SK-N-SH treated with all-trans-retinoic acid at 6 μM for 48 hours (cell line): ENCODE results near the gene TOM1L2.

Source experiments
- RARB ChIP-seq: fragments of 250-450 bp; sonication (Bioruptor Pico); IDR thresholded peaks from 2 replicates; pipeline ENCODE4 v1.8.0; 2021; ENCODE audit warnings: mild to moderate bottlenecking, moderate library complexity
- TCF4 ChIP-seq: fragments of 250-450 bp; sonication (Bioruptor Pico); IDR thresholded peaks from 2 replicates; pipeline ENCODE4 v1.8.0; 2021; ENCODE audit warnings: mild to moderate bottlenecking, moderate library complexity, borderline replicate concordance
- ZNF565 ChIP-seq: fragments of 450-650 bp; formaldehyde crosslinking; conservative IDR thresholded peaks from 2 replicates; pipeline ENCODE4 v1.5.0; 2020; ENCODE audit warnings: low read depth, mild to moderate bottlenecking, moderate library complexity
- TF ChIP-seq, protein P1 (sequence below): fragments of 250-450 bp; sonication (Bioruptor Pico); IDR thresholded peaks from 2 replicates; pipeline ENCODE4 v1.8.0; 2020; ENCODE audit warnings: mild to moderate bottlenecking, moderate library complexity, borderline replicate concordance

DNA sequence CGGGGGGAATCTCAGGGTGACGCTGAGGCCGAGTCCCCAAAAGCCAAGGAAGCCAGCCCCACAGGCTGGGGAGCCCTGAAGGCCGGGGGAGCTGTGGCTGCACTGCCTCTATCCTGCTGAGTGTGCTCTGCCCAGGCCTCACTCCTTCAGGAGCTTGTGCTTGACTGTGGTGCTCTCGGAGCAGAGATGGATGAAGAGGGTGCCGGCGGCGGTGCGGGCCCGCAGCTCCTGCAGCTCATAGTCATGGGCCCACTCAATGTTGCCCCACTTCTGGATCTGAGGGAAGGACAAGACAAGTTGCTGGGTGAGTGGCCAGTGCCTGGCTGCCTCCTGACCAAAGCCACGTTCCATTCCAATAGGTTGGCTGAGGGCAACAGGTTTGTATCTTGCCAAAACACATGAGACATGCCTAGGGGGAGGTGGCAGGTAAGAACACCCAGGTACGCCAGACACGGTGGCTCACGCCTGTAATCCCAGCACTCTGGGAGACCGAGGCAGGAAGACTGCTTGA, 46.3 kb upstream of the TOM1L2 start:
- TF ChIP-seq ZNF565 (CRISPR knock-in tag) (no peak), TCF4 (CRISPR knock-in tag) (no peak), RARB (CRISPR knock-in tag) (no peak)
- TF ChIP-seq, protein P1, sequence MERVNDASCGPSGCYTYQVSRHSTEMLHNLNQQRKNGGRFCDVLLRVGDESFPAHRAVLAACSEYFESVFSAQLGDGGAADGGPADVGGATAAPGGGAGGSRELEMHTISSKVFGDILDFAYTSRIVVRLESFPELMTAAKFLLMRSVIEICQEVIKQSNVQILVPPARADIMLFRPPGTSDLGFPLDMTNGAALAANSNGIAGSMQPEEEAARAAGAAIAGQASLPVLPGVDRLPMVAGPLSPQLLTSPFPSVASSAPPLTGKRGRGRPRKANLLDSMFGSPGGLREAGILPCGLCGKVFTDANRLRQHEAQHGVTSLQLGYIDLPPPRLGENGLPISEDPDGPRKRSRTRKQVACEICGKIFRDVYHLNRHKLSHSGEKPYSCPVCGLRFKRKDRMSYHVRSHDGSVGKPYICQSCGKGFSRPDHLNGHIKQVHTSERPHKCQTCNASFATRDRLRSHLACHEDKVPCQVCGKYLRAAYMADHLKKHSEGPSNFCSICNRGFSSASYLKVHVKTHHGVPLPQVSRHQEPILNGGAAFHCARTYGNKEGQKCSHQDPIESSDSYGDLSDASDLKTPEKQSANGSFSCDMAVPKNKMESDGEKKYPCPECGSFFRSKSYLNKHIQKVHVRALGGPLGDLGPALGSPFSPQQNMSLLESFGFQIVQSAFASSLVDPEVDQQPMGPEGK (CRISPR knock-in tag) = no peak
